T-helper 1 cell treated with Interleukin-12 subunit alpha and Interleukin-12 subunit beta and Interleukin-4 antibody, amounts not matched to agents 30 ng/mL and 1 ng/mL, for 36 hours (primary cell): ENCODE results near the gene PTPN6. TPM values are rescaled to one million over a fixed set of nuclear protein-coding genes. Genes with fewer than 3 reads are reported as not detected.

Experiments used
- intact Hi-C: fragments of 100-400 bp; cut with micrococcal nuclease; formaldehyde crosslinking; loops from one replicate; pipeline ENCODE4 v1.15.1; 2024
- total RNA-seq: library from RNA; stranded (reverse); gene quantifications from 2 replicates; pipeline ENCODE4 v1.2.3, GENCODE V29; 2022

PTPN6 gene
- total RNA-seq, 1 donor from 2014 or later: 189 TPM

DNA sequence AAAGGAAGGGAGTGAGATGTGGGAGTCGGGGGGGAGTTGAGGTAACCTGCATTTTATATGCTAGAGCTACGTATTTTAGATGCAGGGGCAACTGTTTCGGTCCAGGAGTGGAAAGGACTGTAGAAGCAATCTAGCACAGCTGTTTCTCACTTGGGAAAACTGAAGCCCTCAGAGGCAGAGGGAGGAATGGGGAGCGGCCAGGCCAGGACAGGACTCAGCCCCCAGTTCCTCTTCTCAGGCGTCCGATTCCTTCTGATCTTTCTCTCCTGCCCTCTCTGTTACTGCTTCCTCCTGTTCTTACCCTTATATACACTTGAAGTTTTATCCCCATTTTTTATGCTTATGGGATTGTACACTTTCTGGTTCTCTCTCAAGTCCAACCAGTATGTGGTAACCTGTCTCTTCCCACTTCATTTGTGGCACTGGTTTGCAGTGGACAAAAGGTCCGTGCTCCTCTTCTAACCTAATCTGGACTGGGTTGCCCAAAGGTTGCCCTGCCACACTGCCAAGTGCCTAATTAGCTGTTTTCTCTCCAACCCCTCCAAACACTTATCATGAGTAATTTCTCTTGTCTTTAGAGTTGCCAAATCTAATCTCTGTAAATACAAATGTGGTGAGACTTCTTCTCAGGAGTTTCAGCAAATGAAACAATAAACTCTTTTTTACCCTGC, 50.9 kb downstream of the PTPN6 start:
- intact Hi-C loops: no loop called here

DNA sequence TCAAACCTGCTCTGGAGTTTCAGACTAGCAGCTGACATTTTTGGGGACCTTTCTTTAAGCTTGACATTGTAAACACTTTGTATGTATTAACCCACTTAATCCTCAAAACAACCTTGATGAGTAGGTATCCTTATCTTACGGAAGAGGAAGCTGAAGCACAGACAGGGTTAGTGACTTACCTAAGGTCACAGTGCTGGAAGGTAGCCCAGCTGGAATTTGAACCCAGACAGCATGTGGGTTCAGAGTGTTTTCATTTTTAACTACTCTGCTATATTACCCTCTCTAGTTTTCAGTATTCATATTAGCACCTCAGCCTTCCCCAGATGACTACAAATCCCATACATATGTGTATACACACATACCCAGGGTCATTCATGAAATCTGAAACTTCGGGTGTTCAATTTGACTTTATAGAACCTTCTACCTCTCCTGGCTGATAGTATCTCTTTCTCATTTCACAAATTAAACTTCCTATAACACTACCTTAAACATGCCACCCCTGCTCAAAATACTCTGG, 53.2 kb downstream of the PTPN6 start:
- intact Hi-C loops: no loop called here

DNA sequence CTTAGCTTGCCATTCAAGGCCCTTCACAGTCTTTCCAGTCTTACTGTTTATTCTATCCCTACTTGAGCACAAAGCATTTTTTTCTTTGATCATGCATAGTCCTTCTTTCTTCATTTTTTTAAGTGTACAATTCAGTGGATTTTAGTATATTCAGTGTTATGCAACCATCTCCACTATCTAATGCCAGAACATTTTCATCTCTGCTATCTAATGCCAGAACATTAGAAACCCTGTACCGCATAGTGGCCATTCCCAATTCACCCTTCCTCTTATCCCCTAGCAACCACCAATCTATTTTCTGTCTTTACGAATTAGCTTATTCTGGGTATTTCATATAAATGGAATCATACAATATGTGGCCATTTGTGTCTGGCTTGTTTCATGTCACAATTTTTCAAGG, 53.7 kb downstream of the PTPN6 start:
- intact Hi-C loops: no loop called here

DNA sequence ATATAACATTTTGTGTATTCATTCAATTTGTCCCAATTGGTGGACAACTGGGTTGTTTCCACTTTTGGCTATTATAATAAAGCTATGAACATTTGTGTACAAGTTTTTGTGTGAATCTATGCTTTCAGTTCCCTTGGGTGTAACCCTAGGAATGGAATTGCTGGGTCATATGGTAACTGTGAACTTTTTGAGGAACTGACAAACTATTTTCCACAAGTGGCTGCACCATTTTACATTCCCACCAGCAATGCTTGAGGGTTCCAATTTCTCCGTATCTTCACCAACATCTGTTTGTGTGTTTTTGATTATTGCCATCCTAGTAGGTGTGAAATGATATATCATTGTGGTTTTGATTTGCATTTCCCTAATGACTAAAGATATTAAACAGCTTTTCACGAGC, 54.2 kb downstream of the PTPN6 start:
- intact Hi-C loops: no loop called here

DNA sequence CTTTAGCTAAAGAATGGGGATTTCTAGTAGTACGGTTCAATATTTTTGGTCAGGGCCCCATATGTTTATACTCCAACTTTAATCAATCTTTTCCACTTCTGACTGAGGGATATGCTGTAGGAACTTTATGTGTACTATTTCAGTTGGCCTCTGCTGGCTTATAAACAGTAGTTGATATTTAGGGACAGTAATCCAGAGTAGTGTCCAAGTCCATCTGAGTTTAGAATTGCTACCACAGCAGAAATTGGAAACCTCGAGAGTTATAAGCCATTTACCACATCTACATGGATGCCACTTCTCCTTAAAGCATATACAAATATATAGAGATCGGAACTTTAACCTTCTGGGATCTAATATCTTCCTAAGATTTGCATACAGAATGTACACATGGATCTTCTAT, 55.5 kb downstream of the PTPN6 start:
- intact Hi-C loops: no loop called here

DNA sequence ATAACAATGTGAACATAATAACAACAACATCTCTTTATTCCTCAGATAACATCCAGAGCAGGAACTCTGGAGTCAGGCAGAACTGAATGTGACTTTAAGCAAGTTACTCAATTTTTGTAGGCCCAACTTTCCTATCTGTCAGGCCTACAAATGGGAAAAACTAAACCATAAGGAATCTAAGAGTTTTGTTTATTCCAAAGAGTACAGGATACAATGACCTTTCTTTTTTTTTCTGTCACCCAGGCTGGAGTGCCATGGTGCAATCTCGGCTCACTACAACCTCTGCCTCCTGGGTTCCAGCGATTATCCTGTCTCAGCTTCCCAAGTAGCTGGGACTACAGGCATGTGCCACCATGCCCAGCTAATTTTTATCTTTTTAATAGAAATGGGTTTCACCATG, 57.7 kb downstream of the PTPN6 start:
- intact Hi-C loops: no loop called here

DNA sequence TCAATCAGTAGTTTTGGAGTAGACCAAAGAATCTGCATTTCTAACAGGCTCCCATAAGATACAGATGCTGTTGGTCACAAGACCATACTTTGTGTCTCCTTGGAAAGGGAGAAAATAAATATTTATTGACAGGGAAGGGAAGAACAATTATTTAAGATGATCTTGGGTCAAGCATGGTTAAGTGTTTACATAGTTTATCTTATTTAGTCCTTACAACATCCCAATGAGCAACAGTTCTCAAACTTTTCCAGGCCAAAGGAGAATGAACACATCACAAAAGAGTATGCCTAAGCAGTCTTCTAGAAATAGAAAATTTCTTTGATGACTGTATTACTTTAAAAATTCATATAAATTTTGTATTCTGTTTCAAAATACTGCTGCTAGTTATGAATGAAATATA, 58.4 kb downstream of the PTPN6 start:
- intact Hi-C loops: no loop called here

Other genes starting within 250 kb of the PTPN6 start
- 29.5 and 30.6 TPM in 2 replicates for gene COPS7A, start 227.3 kb upstream of the PTPN6 start, total RNA-seq
- gene MLF2, start 198.2 kb upstream of the PTPN6 start, total RNA-seq: 116 and 124 TPM in 2 replicates
- 125 and 129 TPM in 2 replicates for gene PTMS, start 185.0 kb upstream of the PTPN6 start, total RNA-seq
- gene LAG3, start 178.8 kb upstream of the PTPN6 start, total RNA-seq: 52.2 TPM in 2 replicates
- gene CD4, start 161.8 kb upstream of the PTPN6 start, total RNA-seq: 274 and 279 TPM in 2 replicates
- 0.17 and 0.29 TPM in 2 replicates for gene GPR162, start 129.5 kb upstream of the PTPN6 start, total RNA-seq
- gene P3H3, start 122.9 kb upstream of the PTPN6 start, total RNA-seq: 1.9 and 2.7 TPM in 2 replicates
- 0.47 and 1.5 TPM in 2 replicates for gene GNB3, start 110.4 kb upstream of the PTPN6 start, total RNA-seq
- gene CDCA3, start 100.1 kb upstream of the PTPN6 start, total RNA-seq: 51.7 and 64.4 TPM in 2 replicates
- 110 and 115 TPM in 2 replicates for gene USP5, start 99.2 kb upstream of the PTPN6 start, total RNA-seq
- gene TPI1, start 83.8 kb upstream of the PTPN6 start, total RNA-seq: 913 and 928 TPM in 2 replicates
- gene SPSB2, start 78.1 kb upstream of the PTPN6 start, total RNA-seq: 15.8 and 18.2 TPM in 2 replicates
- gene LRRC23, start 46.5 kb upstream of the PTPN6 start, total RNA-seq: 5.7 and 6.9 TPM in 2 replicates
- gene ENO2, start 36.8 kb upstream of the PTPN6 start, total RNA-seq: 126 and 128 TPM in 2 replicates
- 42.9 and 44.1 TPM in 2 replicates for gene ATN1, start 23.4 kb upstream of the PTPN6 start, total RNA-seq
- not detected in 2 replicates for gene RNU7-1, start 7.5 kb upstream of the PTPN6 start, total RNA-seq
- gene C12orf57, start 7.3 kb upstream of the PTPN6 start, total RNA-seq: 126 and 140 TPM in 2 replicates
- 208 and 209 TPM in 2 replicates for gene PHB2, start 19.3 kb downstream of the PTPN6 start, total RNA-seq
- 65.5 and 71.1 TPM in 2 replicates for gene EMG1, start 19.6 kb downstream of the PTPN6 start, total RNA-seq
- 37.4 and 40.3 TPM in 2 replicates for gene LPCAT3, start 67.1 kb downstream of the PTPN6 start, total RNA-seq
- gene C1S, start 109.4 kb downstream of the PTPN6 start, total RNA-seq: 1.7 and 2.7 TPM in 2 replicates
- gene C1R, start 141.1 kb downstream of the PTPN6 start, total RNA-seq: 3.1 and 3.3 TPM in 2 replicates
- 33.3 and 33.7 TPM in 2 replicates for gene C1RL, start 157.9 kb downstream of the PTPN6 start, total RNA-seq
- 0.27 TPM in 1 of 2 replicates, not detected in the other for gene RBP5, start 177.5 kb downstream of the PTPN6 start, total RNA-seq
- 86.2 and 86.5 TPM in 2 replicates for gene CLSTN3, start 179.0 kb downstream of the PTPN6 start, total RNA-seq
- 21.7 and 24.5 TPM in 2 replicates for gene PEX5, start 238.3 kb downstream of the PTPN6 start, total RNA-seq